OCI-LY3 (cell line): ENCODE data around the gene ZNF592.

ENCODE experiments used
- CTCF ChIP-seq: fragments of 200-600, 300-600 bp; sonication (generic); IDR thresholded peaks from 2 replicates; pipeline ENCODE4 v1.5.1; 2014; ENCODE audit warnings: antibody characterized with exemption, low read length, low read depth
- EZH2phosphoT487 ChIP-seq: fragments of 200-600 bp; shearing (Covaris generic); IDR thresholded peaks from 2 replicates; pipeline ENCODE4 v1.6.1; 2018; ENCODE audit warnings: antibody characterized with exemption, mixed run types, low read depth

- TF ChIP-seq CTCF (no peak), EZH2phosphoT487 (no peak)
Measured at GRCh38 chr15:84790676-84791075, 42.3 kb downstream of the ZNF592 start.
